Parathyroid adenoma (tissue), 2 donors: Measurements from ENCODE around the gene TTLL4.
A peak's percentile ranks its signal among the peaks of the same experiment; 100 is the strongest.

Source experiments
- H2AFZ ChIP-seq: fragments of 300-600 bp; sonication (generic); one replicate; pipeline ENCODE4 v1.7.0; 2017; ENCODE audit warnings: antibody characterized with exemption, mild to moderate bottlenecking
- H3K27ac ChIP-seq: fragments of 300-600 bp; sonication (generic); one replicate; pipeline ENCODE4 v1.7.0; 2017
- H3K27me3 ChIP-seq: fragments of 300-600 bp; sonication (generic); one replicate; pipeline ENCODE4 v1.7.0; 2017; ENCODE audit warnings: low read length; ENCODE audit not compliant: control insufficient read depth, insufficient read depth
- H3K36me3 ChIP-seq: fragments of 300-600 bp; sonication (generic); one replicate; pipeline ENCODE4 v1.7.0; 2017; ENCODE audit warnings: low read length; ENCODE audit not compliant: control insufficient read depth, insufficient read depth
- H3K4me1 ChIP-seq: fragments of 300-600 bp; sonication (generic); one replicate; pipeline ENCODE4 v1.7.0; 2017; ENCODE audit warnings: control low read depth
- H3K4me2 ChIP-seq: fragments of 300-600 bp; sonication (generic); one replicate; pipeline ENCODE4 v1.7.0; 2017; ENCODE audit warnings: low read length
- H3K4me3 ChIP-seq: fragments of 300-600 bp; sonication (generic); one replicate; pipeline ENCODE4 v1.7.0; 2017; ENCODE audit warnings: low read depth, low read length
- H3K79me2 ChIP-seq: fragments of 300-600 bp; sonication (generic); one replicate; pipeline ENCODE4 v1.7.0; 2017; ENCODE audit warnings: control low read depth
- H3K9ac ChIP-seq: fragments of 300-600 bp; sonication (generic); one replicate; pipeline ENCODE4 v1.7.0; 2017; ENCODE audit warnings: mild to moderate bottlenecking
- H3K9me3 ChIP-seq: fragments of 300-600 bp; sonication (generic); one replicate; pipeline ENCODE4 v1.7.0; 2017; ENCODE audit warnings: low read length; ENCODE audit not compliant: control insufficient read depth
- TF ChIP-seq, protein P1 (sequence below): fragments of 300-600 bp; sonication (generic); IDR thresholded peaks from one replicate; pipeline ENCODE4 v1.7.0; 2017; ENCODE audit warnings: antibody characterized with exemption, mild to moderate bottlenecking
- donor health status: primary hyperparathyroidism.

TTLL4 gene

DNA sequence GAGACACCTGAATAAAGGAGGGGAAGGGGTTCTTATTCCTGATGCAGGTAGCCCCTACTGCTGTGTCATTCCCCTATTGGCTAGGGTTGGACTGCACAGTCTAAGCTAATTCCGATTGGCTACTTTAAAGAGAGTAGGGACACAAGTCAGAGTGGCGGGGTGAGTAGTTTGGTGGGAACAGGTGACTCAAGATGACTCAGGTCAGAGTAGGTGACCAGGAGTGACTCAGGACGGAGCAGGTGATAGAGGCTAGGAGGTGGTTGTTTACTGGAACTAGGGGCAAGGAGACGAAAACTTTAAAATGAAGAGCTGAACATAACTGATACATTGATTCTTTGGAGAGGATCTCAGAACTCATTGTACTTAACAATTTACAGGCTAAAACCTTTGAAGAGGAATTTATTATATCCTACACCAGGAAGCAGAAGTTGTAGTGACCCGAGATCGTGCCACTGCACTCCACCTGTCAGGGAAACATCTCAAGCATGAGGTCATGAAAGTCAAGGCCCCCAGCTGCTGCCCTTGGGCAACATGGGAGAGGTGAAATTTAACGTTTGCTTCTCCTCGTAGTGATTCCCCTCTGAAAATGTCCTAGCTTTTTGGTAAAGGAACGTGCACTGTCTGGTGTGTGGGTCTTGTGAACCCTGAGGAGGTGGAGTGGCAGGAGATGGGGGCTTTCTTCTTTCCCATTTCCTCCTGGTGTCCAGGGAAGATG is 66.8 kb downstream of the TTLL4 start:
- Histone ChIP-seq H3K4me1 (no peaks in the 10 kb centered on the region), H3K4me2 (no peak overlapping the region), H3K27me3 (no peaks in the 10 kb centered on the region), H3K4me3 (no peak overlapping the region), H3K9ac (no peak overlapping the region), H3K36me3 (no peaks in the 10 kb centered on the region), H3K79me2 (no peaks in the 10 kb centered on the region), H2AFZ (no peak overlapping the region), H3K9me3 (no peaks in the 10 kb centered on the region), H3K27ac (no peak overlapping the region)
- TF ChIP-seq, protein P1, sequence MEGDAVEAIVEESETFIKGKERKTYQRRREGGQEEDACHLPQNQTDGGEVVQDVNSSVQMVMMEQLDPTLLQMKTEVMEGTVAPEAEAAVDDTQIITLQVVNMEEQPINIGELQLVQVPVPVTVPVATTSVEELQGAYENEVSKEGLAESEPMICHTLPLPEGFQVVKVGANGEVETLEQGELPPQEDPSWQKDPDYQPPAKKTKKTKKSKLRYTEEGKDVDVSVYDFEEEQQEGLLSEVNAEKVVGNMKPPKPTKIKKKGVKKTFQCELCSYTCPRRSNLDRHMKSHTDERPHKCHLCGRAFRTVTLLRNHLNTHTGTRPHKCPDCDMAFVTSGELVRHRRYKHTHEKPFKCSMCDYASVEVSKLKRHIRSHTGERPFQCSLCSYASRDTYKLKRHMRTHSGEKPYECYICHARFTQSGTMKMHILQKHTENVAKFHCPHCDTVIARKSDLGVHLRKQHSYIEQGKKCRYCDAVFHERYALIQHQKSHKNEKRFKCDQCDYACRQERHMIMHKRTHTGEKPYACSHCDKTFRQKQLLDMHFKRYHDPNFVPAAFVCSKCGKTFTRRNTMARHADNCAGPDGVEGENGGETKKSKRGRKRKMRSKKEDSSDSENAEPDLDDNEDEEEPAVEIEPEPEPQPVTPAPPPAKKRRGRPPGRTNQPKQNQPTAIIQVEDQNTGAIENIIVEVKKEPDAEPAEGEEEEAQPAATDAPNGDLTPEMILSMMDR, result no peak

DNA sequence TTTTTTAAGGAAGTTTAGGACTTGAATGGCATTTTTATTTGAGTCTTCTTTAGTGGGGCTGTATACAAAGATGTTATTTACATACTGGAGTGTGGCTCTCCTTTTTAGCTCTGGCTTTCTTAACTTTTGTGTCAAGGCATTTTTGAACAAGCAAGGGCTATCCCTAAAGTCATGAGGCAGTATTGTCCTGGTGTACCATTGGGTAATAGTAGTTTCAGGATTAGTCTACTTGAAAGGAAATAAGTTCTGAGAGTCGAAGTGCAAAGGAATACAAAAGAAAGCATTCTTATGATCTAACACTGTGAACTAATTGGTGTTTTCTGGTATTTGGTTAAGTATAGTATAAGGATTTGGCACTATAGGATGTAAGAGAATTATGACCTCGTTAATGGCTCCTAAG is 69.4 kb downstream of the TTLL4 start:
- no peak overlapping the region for H3K27ac ChIP-seq

DNA sequence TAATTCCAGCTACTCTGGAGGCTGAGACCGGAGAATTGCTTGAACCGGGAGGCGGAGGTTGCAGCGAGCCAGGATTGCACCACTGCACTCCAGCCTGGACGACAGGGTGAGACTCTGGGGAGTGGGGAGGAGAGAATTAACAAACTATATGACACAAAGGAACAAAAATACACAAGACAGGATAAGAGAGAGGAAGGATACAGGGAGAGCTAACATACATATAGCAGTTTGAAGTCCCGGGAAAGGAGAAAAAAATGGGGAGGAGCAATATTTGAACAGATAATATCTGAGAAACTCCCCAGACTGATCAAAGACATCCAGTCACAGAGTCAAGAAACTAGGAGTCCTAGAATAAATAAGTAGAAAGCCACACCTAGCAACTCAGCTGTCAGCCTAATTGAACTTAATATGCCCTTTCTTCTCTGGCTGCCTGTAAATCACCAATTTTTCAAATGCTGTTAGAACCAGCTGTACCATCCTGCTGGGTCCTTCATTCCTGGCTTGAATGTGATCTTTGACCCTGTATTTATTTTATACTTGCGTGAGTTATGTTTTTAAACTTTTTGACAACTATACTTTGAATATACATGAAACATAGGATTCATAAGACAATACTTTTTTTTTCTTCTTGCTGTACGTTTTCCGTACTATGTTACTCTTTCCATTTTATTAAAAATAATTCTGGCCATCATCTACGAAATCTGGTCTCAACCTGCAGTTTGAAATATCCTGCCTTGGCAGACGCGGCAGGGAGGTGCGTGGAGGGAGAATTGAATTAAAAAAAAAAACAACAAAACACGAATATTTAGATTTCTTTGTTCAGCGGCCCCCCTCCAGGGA is 70.4 kb downstream of the TTLL4 start:
- TF ChIP-seq, protein P1, result no peak
- H3K4me2 ChIP-seq, result peak overlapping the region; percentile 80
- H3K36me3 ChIP-seq, result no peaks in the 10 kb centered on the region
- peak overlapping the region; percentile 98 for H2AFZ ChIP-seq
- no peaks in the 10 kb centered on the region for H3K79me2 ChIP-seq
- no peaks in the 10 kb centered on the region for H3K9me3 ChIP-seq
- H3K4me1 ChIP-seq, result no peaks in the 10 kb centered on the region
- H3K4me3 ChIP-seq, result peak overlapping the region; percentile 75
- H3K27ac ChIP-seq, result peak overlapping the region; percentile 57
- peak overlapping the region; percentile 65 for H3K9ac ChIP-seq
- H3K27me3 ChIP-seq, result no peaks in the 10 kb centered on the region

More for the DNA sequence above, 69.4 kb downstream of the TTLL4 start:
- H2AFZ ChIP-seq, result no peak overlapping the region
- H3K27me3 ChIP-seq, result no peaks in the 10 kb centered on the region
- no peaks in the 10 kb centered on the region for H3K79me2 ChIP-seq
- TF ChIP-seq, protein P1, result no peak
- no peaks in the 10 kb centered on the region for H3K9me3 ChIP-seq
- H3K4me1 ChIP-seq, result no peaks in the 10 kb centered on the region
- H3K4me3 ChIP-seq, result no peak overlapping the region
- H3K36me3 ChIP-seq, result no peaks in the 10 kb centered on the region
- no peak overlapping the region for H3K4me2 ChIP-seq
- no peak overlapping the region for H3K9ac ChIP-seq

DNA sequence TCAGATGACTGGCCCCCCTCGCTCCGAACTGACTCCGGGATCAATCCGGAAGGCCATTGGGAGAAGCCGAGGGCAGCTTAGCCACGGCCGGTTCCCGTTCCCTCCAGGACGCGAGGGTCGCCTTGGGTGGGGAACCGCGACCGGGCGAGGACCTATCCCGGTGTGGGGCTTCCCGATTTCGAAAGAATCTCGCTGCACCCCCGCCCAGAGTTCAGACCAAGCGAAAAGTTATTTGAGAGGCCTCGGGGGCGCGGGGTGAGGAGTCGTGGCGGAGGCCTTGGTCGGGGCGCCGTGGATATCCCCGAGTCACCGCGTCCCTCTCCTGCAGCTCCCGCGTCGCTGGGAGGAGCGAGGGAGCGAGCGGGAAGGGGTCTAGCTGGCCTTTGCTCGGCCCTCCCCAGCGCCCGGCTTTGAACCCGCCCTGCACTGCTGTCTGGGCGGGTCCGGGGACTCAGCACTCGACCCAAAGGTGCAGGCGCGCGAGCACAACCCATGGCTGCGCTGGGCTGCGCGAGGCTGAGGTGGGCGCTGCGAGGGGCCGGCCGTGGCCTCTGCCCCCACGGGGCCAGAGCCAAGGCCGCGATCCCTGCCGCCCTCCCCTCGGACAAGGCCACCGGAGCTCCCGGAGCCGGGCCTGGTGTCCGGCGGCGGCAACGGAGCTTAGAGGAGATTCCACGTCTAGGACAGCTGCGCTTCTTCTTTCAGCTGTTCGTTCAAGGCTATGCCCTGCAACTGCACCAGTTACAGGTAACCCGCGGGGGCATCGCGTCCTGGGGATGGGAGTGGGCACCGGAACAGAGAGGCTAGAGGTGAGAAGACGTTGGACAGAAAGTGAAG is 71.3 kb downstream of the TTLL4 start, which contains the start of gene CYP27A1:
TSS of gene CYP27A1 (plus strand) at position 457 of the 837 bp plus-strand sequence. CDS start at position 493, 36 bp downstream.
- TF ChIP-seq, protein P1, result no peak
- Histone ChIP-seq H3K9ac (peak within 1 kb of the TSS; percentile 65), H2AFZ (peak within 1 kb of the TSS; percentile 98), H3K4me2 (peak within 1 kb of the TSS; percentile 80), H3K27ac (peak within 1 kb of the TSS; percentile 57), H3K9me3 (no peaks in the 10 kb centered on the region), H3K4me1 (no peaks in the 10 kb centered on the region), H3K36me3 (no peaks in the 10 kb centered on the region), H3K4me3 (peak within 1 kb of the TSS; percentile 75), H3K27me3 (no peaks in the 10 kb centered on the region), H3K79me2 (peaks cover 2% of the 10 kb centered on the region)
